Spleen (tissue), 11 donors: ENCODE measurements around the gene KIAA1614. TPM values are rescaled to one million over a fixed set of nuclear protein-coding genes. Genes with fewer than 3 reads are reported as not detected.

Experiments
- DNase-seq: peaks from one replicate; pipeline ENCODE4 v3.0.0-alpha.2; 2020
- H3K27ac ChIP-seq, 8 donors: fragments of 200-600 bp; sonication (generic) in 7 of 8; 1 replicate in 4 of 8; 2 replicates in 4 of 8; pipeline versions ENCODE4 v1.5.0 to v1.8.0; 2016 to 2021; ENCODE audit warnings: inconsistent platforms in 4 of 8, mild to moderate bottlenecking in 4 of 8, moderate library complexity in 1 of 8
- H3K27me3 ChIP-seq, 7 donors: fragments of 200-600 bp; sonication (generic) in 6 of 7; replicated peaks in 1 of 7; 1 replicate in 4 of 7; 2 replicates in 3 of 7; pipeline versions ENCODE4 v1.5.0 to v1.8.0; 2016 to 2021; ENCODE audit warnings: inconsistent platforms in 3 of 7, mild to moderate bottlenecking in 1 of 7
- H3K36me3 ChIP-seq, 6 donors: fragments of 200-600 bp; sonication (generic) in 5 of 6; 1 replicate in 4 of 6; 2 replicates in 2 of 6; pipeline versions ENCODE4 v1.5.0 to v1.8.0; 2016 to 2021; ENCODE audit warnings: inconsistent platforms in 2 of 6
- H3K4me1 ChIP-seq, 6 donors: fragments of 200-600 bp; sonication (generic) in 5 of 6; 1 replicate in 3 of 6; 2 replicates in 3 of 6; pipeline versions ENCODE4 v1.5.0 to v1.8.0; 2016 to 2021; ENCODE audit warnings: inconsistent platforms in 3 of 6
- H3K4me3 ChIP-seq, 8 donors: fragments of 200-600 bp; sonication (generic) in 7 of 8; 1 replicate in 4 of 8; 2 replicates in 4 of 8; pipeline versions ENCODE4 v1.5.0 to v1.8.0; 2016 to 2021; ENCODE audit warnings: inconsistent platforms in 4 of 8, mild to moderate bottlenecking in 4 of 8, moderate library complexity in 2 of 8
- H3K9me3 ChIP-seq, 8 donors: fragments of 200-600 bp; sonication (generic) in 7 of 8; 1 replicate in 4 of 8; 2 replicates in 4 of 8; pipeline versions ENCODE4 v1.5.0 to v1.8.0; 2016 to 2021; ENCODE audit warnings: inconsistent platforms in 4 of 8
- POLR2A ChIP-seq, 3 donors: fragments of 450-650 bp; IDR thresholded peaks; one replicate each; pipeline ENCODE4 v1.5.1; 2017; ENCODE audit warnings: antibody characterized with exemption in 3 of 3, mild to moderate bottlenecking in 1 of 3
- POLR2AphosphoS5 ChIP-seq, 3 donors: sonication (generic); formaldehyde crosslinking; IDR thresholded peaks; one replicate each; pipeline ENCODE4 v1.5.1; 2017; ENCODE audit warnings: antibody characterized with exemption in 3 of 3
- WGBS, 5 donors: extraction: QIAGEN DNeasy Blood & Tissue Kit in 3 of 5; methylation state at CpG; one replicate each; pipeline versions ENCODE4 v1.1.5 to v1.1.7; 2013 to 2018; 5-methylcytosine and 5-hydroxymethylcytosine counted together
- intact Hi-C: fragments of 100-400 bp; cut with DNase I; formaldehyde crosslinking; loops from one replicate; pipeline ENCODE4 v1.15.0; 2023; ENCODE audit warnings: low total_unique reads
- polyA plus RNA-seq, 3 donors: library from polyadenylated mRNA; stranded (reverse); fragments of 200-250 nt; gene quantifications; one replicate each; pipeline ENCODE4 v1.2.1, GENCODE V29; 2013
- total RNA-seq, 7 donors: library from RNA; depleted of rRNA in 3 of 7; stranded (reverse); fragments of >200 nt in 3 of 7; fragmentation: NEBNext Ultra II Directional in 4 of 7; extraction: Animal tissue kit (Norgen Biotek cat#: 25700) in 4 of 7; gene quantifications; one replicate each; pipeline versions ENCODE4 v1.1.0 to v1.2.1, GENCODE V29; 2016 to 2021
- TF ChIP-seq, protein P1 (sequence below), 11 experiments: fragments of 200-600 bp in 7 of 11; fragments of 450-650 bp in 4 of 11; sonication (generic) in 4 of 11; IDR thresholded peaks in 8 of 11; conservative IDR thresholded peaks in 3 of 11; 1 replicate in 7 of 11; 2 replicates in 4 of 11; pipeline versions ENCODE4 v1.4.0 to v1.8.0; 2016 to 2021; ENCODE audit warnings: antibody characterized with exemption in 11 of 11, inconsistent platforms in 4 of 11, mild to moderate bottlenecking in 1 of 11
- donor health status: healthy with polysubstance abuse.
- donor health status: DM: no; HTN: no; CAD: no; lungs with moderate emphysema.
- donor health status: DM: no; HTN: no; CAD: no.
- donor health status: Bipolar disorder and iron deficiency.
- donor health status: healthy.
- donor health status: DM: no; HTN: no; CAD: no.
- donor health status: DM: yes; HTN: yes; CAD: no.

The KIAA1614 gene
- total and polyA plus RNA-seq, 10 donors: 0.50 to 7.4 (median 3.0) TPM

DNA sequence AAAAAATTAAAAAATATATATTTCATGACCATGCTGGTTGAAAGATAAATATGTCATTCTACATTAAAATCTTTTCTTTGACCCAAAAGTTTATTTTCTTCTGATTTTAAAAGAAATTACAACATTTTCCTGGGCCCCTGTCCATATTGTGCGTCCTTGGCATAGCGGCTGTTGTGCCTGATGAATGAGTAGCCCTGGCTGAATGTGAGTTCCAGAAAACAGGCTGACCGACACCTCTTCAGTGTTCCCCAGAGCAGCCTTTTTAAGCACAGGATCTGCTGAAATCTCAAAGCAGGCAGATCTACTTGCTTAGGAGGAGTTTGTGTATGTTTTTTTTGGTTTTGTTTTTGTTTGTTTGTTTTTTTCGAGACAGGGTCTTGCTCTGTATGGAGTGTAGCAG is 19.7 kb downstream of the KIAA1614 start:
- TF ChIP-seq, protein P1, sequence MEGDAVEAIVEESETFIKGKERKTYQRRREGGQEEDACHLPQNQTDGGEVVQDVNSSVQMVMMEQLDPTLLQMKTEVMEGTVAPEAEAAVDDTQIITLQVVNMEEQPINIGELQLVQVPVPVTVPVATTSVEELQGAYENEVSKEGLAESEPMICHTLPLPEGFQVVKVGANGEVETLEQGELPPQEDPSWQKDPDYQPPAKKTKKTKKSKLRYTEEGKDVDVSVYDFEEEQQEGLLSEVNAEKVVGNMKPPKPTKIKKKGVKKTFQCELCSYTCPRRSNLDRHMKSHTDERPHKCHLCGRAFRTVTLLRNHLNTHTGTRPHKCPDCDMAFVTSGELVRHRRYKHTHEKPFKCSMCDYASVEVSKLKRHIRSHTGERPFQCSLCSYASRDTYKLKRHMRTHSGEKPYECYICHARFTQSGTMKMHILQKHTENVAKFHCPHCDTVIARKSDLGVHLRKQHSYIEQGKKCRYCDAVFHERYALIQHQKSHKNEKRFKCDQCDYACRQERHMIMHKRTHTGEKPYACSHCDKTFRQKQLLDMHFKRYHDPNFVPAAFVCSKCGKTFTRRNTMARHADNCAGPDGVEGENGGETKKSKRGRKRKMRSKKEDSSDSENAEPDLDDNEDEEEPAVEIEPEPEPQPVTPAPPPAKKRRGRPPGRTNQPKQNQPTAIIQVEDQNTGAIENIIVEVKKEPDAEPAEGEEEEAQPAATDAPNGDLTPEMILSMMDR (IDR thresholded peaks at IDR 0.05 in 8 of 11, conservative IDR thresholded peaks at IDR 0.05 in 3 of 11): no peak
- no peak for TF ChIP-seq POLR2A (IDR thresholded peaks at IDR 0.05)
- TF ChIP-seq POLR2AphosphoS5 (IDR thresholded peaks at IDR 0.05): no peak
- Histone ChIP-seq H3K36me3 (peaks cover 0 to 36% (median 2%) of the 10 kb centered on the region in 6 donors), H3K4me3 (no peak overlapping the region), H3K4me1 (peaks cover 0 to 18% (median under 1%) of the 10 kb centered on the region in 6 donors), H3K27ac (no peak overlapping the region), H3K27me3 (peaks cover 0 to 4% (median 0%) of the 10 kb centered on the region in 7 donors), H3K9me3 (no peaks in the 10 kb centered on the region)
- intact Hi-C loops: no loop called here
- no peak for DNase-seq
- WGBS, 5 donors: 94 to 99% (median 94%) methylated on average over 4 of the region's 4 CpGs

DNA sequence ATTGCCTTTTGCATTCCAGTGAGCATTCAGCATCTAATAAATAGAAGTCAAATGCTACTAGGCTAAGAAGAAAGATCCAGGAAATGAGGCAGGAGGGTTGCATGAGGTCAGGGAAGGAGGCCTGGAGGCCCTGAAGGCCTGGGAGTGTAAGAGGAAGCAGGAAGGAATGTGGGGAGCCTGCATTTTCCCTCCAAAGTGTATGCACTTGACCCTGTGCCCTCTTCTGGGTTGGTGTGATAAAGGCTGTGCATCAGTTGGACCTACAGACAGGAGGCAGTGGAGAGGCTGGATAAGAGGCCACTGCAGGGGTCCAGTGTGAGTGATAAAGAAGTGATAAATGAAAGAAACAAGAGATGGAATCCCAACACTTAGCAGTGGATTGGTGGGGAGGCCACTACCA is 20.4 kb downstream of the KIAA1614 start:
- Histone ChIP-seq H3K9me3 (no peaks in the 10 kb centered on the region), H3K36me3 (peaks cover 0 to 36% (median 2%) of the 10 kb centered on the region in 6 donors), H3K27me3 (peaks cover 0 to 4% (median 0%) of the 10 kb centered on the region in 7 donors), H3K27ac (no peak overlapping the region), H3K4me3 (no peak overlapping the region), H3K4me1 (peaks cover 0 to 18% (median 0%) of the 10 kb centered on the region in 6 donors)
- intact Hi-C loops: no loop called here
- TF ChIP-seq, protein P1 (IDR thresholded peaks at IDR 0.05 in 8 of 11, conservative IDR thresholded peaks at IDR 0.05 in 3 of 11): no peak
- TF ChIP-seq POLR2A (IDR thresholded peaks at IDR 0.05) (no peak), POLR2AphosphoS5 (IDR thresholded peaks at IDR 0.05) (no peak)
- no peak for DNase-seq

DNA sequence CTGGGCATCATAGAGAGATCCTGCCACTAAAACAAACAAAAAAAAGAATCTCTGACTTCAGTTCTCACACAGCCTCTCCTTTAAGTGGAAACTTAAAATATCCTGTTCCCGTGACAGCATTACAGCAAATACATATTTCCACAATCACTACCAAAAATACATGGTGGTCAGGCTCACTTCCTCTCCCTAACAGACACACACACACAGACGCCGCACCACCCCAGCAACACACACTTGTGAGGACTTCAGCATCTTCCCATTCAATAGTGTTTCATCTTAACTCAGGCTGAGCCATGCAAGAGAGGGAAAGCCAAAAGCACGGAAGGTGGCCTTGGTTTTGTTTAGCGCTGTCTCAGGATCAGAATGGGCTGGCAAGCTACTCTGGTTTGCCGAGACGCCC is 21.9 kb downstream of the KIAA1614 start:
- no peaks in the 10 kb centered on the region for H3K9me3 ChIP-seq
- H3K27ac ChIP-seq: no peak overlapping the region
- peaks cover 0 to 39% (median 2%) of the 10 kb centered on the region in 6 donors for H3K36me3 ChIP-seq
- peaks cover 0 to 4% (median 0%) of the 10 kb centered on the region in 7 donors for H3K27me3 ChIP-seq
- peaks cover 0 to 18% (median 0%) of the 10 kb centered on the region in 6 donors for H3K4me1 ChIP-seq
- DNase-seq: no peak
- WGBS, 5 donors: 33 to 57% (median 37%) methylated on average over 7 of the region's 7 CpGs
- H3K4me3 ChIP-seq: no peak overlapping the region
- intact Hi-C loops: no loop called here
- no peak for TF ChIP-seq POLR2A (IDR thresholded peaks at IDR 0.05)

DNA sequence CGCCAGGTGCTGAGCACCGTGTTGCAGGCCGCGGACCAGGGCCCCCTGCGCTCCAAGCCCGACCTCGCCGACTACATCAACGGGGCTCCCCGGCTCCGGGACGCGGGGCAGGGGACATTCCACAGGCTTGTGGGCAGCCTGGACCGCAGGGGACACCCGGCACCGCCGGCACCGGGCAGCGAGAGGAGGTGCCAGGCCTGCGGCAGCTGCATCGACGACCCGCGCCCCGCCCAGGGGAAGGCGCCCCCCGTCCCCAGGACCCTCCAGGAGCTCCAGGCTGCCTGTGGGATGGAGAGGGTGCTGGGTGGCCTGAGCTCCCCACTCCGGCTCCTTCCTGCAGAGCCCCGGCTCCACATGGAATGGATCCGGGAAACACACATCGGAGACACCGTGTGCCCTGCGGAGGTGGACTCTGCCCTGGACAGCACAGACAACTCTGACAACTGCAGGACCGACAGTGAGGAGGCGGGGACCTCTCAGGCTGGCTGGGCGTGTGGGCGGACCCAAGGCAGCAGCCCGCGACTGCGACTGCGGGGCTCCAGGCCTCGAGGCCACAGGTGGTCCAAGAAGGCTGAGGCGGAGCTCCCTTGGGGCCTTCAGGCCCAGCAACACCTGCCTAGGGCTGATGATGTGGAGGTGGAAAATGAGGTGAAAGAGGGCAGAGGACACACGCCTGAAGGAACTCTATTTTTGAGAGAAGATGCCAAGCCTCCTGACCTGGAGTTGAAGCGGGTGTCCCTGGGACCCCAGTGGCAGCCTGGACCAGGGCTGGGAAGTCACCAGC is 22.8 kb downstream of the KIAA1614 start:
- intact Hi-C loops: no loop called here
- WGBS, 5 donors: 74 to 86% (median 80%) methylated on average over 12 to 45 of the region's 45 CpGs
- Histone ChIP-seq H3K9me3 (no peaks in the 10 kb centered on the region), H3K27ac (no peak overlapping the region), H3K4me1 (peaks cover 0 to 18% (median 0%) of the 10 kb centered on the region in 6 donors), H3K36me3 (peaks cover 0 to 33% (median 2%) of the 10 kb centered on the region in 6 donors), H3K4me3 (no peak overlapping the region), H3K27me3 (peaks cover 0 to 4% (median 0%) of the 10 kb centered on the region in 7 donors)
- TF ChIP-seq, protein P1 (IDR thresholded peaks at IDR 0.05 in 8 of 11, conservative IDR thresholded peaks at IDR 0.05 in 3 of 11): no peak
- no peak for TF ChIP-seq POLR2A (IDR thresholded peaks at IDR 0.05)
- no peak for TF ChIP-seq POLR2AphosphoS5 (IDR thresholded peaks at IDR 0.05)
- DNase-seq: no peak
